Neutrophil (primary cell): ENCODE measurements around the gene EGFLAM.

Source experiments
- H3K27ac ChIP-seq: fragments of 200-600 bp; sonication (generic); 2 replicates; pipeline ENCODE4 v1.5.1; 2016; ENCODE audit warnings: mild to moderate bottlenecking, moderate library complexity
- H3K27me3 ChIP-seq: fragments of 200-600 bp; sonication (generic); 2 replicates; pipeline ENCODE4 v1.6.0; 2016; ENCODE audit warnings: mild to moderate bottlenecking
- H3K36me3 ChIP-seq: fragments of 200-600 bp; sonication (generic); 2 replicates; pipeline ENCODE4 v1.5.1; 2017
- H3K4me1 ChIP-seq, 2 experiments: fragments of 200-600 bp in 1 of 2; sonication (generic) in 1 of 2; 1 replicate in 1 of 2; 2 replicates in 1 of 2; pipeline versions ENCODE4 v1.5.1 to v1.6.1; 2013 to 2016; ENCODE audit warnings: low read depth in 1 of 2, low read length in 1 of 2, mild to moderate bottlenecking in 1 of 2, moderate library complexity in 1 of 2; ENCODE audit not compliant: control insufficient read depth in 1 of 2, insufficient read depth in 1 of 2
- H3K4me3 ChIP-seq, 2 experiments: fragments of 200-600 bp in 1 of 2; sonication (generic) in 1 of 2; 1 replicate in 1 of 2; 2 replicates in 1 of 2; pipeline ENCODE4 v1.5.1; 2013 to 2016; ENCODE audit warnings: low read depth in 1 of 2, low read length in 1 of 2, mild to moderate bottlenecking in 1 of 2, moderate library complexity in 1 of 2
- H3K9me3 ChIP-seq: fragments of 200-600 bp; sonication (generic); 2 replicates; pipeline ENCODE4 v1.5.1; 2016
- CTCF ChIP-seq: fragments of 200-600 bp; sonication (generic); IDR thresholded peaks from 2 replicates; pipeline ENCODE4 v1.5.1; 2016; ENCODE audit warnings: antibody characterized with exemption

EGFLAM gene

GRCh38 chr5:38257308-38258041 lies 884 bp upstream of the EGFLAM start:
- Histone ChIP-seq H3K36me3 (no peaks in the 10 kb centered on the region), H3K27ac (no peak overlapping the region), H3K9me3 (no peaks in the 10 kb centered on the region), H3K4me3 (no peak overlapping the region), H3K4me1 (no peaks in the 10 kb centered on the region), H3K27me3 (peaks cover 92% of the 10 kb centered on the region)
- TF ChIP-seq CTCF: no peak

GRCh38 chr5:38258042-38258318 lies 379 bp upstream of the EGFLAM start:
- TF ChIP-seq CTCF: no peak
- Histone ChIP-seq H3K4me3 (no peak overlapping the region), H3K27ac (no peak overlapping the region), H3K36me3 (no peaks in the 10 kb centered on the region), H3K27me3 (peaks cover 96% of the 10 kb centered on the region), H3K9me3 (no peaks in the 10 kb centered on the region), H3K4me1 (no peaks in the 10 kb centered on the region)

DNA sequence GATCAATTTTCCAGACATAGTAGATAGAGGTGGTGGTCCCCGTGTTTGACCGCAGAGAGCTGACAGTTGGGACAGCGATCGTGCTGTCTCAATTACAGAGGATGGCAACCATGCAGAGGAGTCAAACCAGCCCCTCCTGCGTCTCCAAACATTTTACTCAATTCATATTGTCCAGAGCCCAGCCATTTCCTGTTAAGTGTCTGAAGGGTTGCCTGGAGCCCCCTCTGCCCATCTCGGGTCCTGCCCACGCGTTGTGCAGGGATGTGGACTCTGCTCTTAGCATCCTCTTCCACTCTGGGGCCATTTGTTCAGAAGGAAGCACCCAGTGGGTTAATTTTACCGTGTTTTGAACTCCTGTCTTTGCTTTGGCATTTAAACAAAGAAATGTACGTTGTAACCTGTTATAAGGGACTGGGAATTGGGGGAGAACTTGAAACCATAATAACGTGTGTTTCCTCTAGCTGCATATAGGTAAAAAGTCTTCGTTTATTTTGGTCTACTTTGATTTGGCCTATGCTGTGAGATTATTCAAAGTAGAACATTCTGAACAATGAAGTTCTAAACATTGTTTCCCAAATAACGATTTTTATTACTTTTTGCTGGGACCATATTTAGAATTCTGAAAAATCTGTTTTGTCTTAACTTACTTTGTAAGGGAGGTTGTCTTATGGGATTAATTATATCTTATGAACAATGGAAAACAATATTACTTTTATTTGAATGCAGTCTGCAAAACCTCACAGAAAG lies 876 bp downstream of the EGFLAM start:
- no peak overlapping the region for H3K4me3 ChIP-seq
- TF ChIP-seq CTCF: no peak
- H3K36me3 ChIP-seq: no peaks in the 10 kb centered on the region
- no peak overlapping the region for H3K27ac ChIP-seq
- H3K9me3 ChIP-seq: no peaks in the 10 kb centered on the region
- H3K27me3 ChIP-seq: peaks cover 98% of the 10 kb centered on the region
- no peaks in the 10 kb centered on the region for H3K4me1 ChIP-seq

GRCh38 chr5:38259809-38260160 lies 1.4 kb downstream of the EGFLAM start:
- Histone ChIP-seq H3K9me3 (no peaks in the 10 kb centered on the region), H3K27ac (no peak overlapping the region), H3K27me3 (peaks cover 98% of the 10 kb centered on the region), H3K36me3 (no peaks in the 10 kb centered on the region), H3K4me3 (no peak overlapping the region), H3K4me1 (no peaks in the 10 kb centered on the region)
- TF ChIP-seq CTCF: no peak

DNA sequence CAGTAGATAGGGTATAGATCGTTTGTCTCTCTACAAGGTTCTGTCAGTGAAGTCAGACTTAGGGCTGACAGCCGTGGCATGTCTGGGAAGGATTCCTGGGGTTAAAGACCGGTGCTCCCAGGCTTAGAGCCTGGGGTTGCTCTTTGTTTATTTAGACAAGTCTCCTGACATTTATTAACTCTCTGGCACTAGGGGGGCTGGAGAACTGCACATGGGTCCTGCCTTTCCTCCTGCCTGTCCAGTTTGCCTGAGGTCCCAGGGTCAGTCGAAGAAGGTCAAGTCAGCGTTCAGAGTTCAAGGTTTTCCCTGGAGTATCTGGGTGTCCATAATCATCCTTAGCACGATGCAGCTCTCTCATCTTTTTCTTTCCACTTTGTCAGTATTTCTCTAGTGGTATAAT lies 5.6 kb downstream of the EGFLAM start:
- no peaks in the 10 kb centered on the region for H3K36me3 ChIP-seq
- H3K9me3 ChIP-seq: no peaks in the 10 kb centered on the region
- TF ChIP-seq CTCF: no peak
- H3K27me3 ChIP-seq: peaks cover 62% of the 10 kb centered on the region
- no peaks in the 10 kb centered on the region for H3K4me1 ChIP-seq
- H3K4me3 ChIP-seq: no peak overlapping the region
- H3K27ac ChIP-seq: no peak overlapping the region
